GM12864 (cell line): ENCODE measurements around the gene RTTN.

Source experiments
- DNase-seq: peaks from one replicate; pipeline ENCODE4 v3.0.0-alpha.2; 2011; ENCODE audit warnings: low read depth
- H3K4me3 ChIP-seq: 2 replicates; pipeline ENCODE4 v1.5.1; 2011; ENCODE audit warnings: mild to moderate bottlenecking, low read depth, low read length, control low read depth
- CTCF ChIP-seq: IDR thresholded peaks from 2 replicates; pipeline ENCODE4 v1.5.1; 2011; ENCODE audit warnings: low read depth, mild to moderate bottlenecking, moderate library complexity, low read length, control low read depth, inconsistent platforms; ENCODE audit errors: missing control alignments

Gene RTTN

GRCh38 chr18:70183441-70183840 is 22.0 kb downstream of the RTTN start:
- H3K4me3 ChIP-seq = no peak overlapping the region
- no peak for DNase-seq
- TF ChIP-seq CTCF = no peak

GRCh38 chr18:70182548-70182947 is 22.9 kb downstream of the RTTN start:
- no peak for DNase-seq
- TF ChIP-seq CTCF = no peak
- H3K4me3 ChIP-seq = no peak overlapping the region

GRCh38 chr18:70181725-70182124 is 23.8 kb downstream of the RTTN start:
- no peak overlapping the region for H3K4me3 ChIP-seq
- TF ChIP-seq CTCF = no peak

GRCh38 chr18:70181015-70181414 is 24.5 kb downstream of the RTTN start:
- H3K4me3 ChIP-seq = no peak overlapping the region
- DNase-seq = no peak
- TF ChIP-seq CTCF = no peak

More at GRCh38 chr18:70181725-70182124, 23.8 kb downstream of the RTTN start:
- no peak for DNase-seq

GRCh38 chr18:70176537-70176936 is 28.9 kb downstream of the RTTN start:
- H3K4me3 ChIP-seq = no peak overlapping the region
- DNase-seq = no peak
- TF ChIP-seq CTCF = no peak

GRCh38 chr18:70175216-70175615 is 30.3 kb downstream of the RTTN start:
- no peak overlapping the region for H3K4me3 ChIP-seq
- no peak for DNase-seq
- no peak for TF ChIP-seq CTCF

GRCh38 chr18:70172225-70172624 is 33.3 kb downstream of the RTTN start:
- TF ChIP-seq CTCF = peak; percentile 7
- no peak overlapping the region for H3K4me3 ChIP-seq
- DNase-seq = no peak
